Hematopoietic multipotent progenitor cell treated with erythropoietin and hydrocortisone succinate and interleukin-3 and kit ligand, for 8 days (in vitro differentiated cells): ENCODE data around the gene MAN2A2.
A peak's percentile ranks its signal among the peaks of the same experiment; 100 is the strongest.
"Not testable (repeated sequence)": the region's sequence is repeated elsewhere in the genome, so short reads cannot be mapped to it uniquely, and the experiment has no call there.

Experiments used
- DNase-seq: peaks from one replicate; pipeline ENCODE4 v3.0.0-alpha.2; 2015

The MAN2A2 gene

DNA sequence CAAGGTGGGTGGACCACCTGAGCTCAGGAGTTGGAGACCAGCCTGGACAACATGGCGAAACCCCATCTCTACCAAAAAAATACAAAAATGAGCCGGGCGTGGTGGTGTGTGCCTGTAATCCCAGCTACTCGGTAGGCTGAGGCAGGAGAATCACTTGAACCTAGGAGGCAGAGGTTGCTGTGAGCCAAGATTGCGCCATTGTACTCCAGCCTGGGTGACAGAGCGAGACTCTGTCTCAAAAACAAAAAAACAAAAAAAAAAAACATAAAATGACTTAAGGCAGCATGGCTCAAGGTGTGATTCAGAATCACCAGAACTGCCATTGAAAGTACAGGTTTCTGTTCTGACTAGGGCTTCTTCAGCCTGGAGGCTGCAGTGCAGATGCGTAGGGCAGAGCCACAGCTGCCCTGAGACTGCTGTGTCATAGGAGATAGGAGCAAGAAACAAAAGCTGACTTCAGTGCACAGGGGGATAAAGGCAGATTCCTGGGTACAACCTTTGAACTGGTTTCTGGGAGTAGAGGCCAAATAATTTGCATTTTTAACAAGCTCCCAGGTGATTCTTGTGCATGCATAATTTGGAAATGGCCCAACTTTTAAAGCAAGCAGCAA, 19.7 kb downstream of the MAN2A2 start:
- peak; percentile 61 for DNase-seq

DNA sequence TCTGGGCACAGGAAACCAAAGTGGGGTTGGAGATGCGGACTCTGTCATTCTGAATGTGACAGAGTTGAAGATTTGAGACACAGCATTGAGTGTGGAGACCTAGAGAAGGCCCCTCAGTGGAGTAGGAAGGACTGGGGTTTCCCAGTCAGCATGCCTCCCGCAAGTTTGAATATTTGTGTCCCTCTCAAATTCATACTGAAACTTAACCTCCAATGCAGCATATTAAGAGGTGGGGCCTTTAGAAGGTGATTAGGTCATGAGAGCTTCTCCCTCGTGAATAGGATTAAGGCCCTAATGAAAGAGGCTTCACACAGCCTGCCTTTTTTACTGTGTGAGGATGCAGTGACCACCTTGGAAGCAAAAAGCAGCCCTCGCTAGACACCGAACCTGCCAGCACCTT, 21.3 kb downstream of the MAN2A2 start:
- DNase-seq, result no peak

DNA sequence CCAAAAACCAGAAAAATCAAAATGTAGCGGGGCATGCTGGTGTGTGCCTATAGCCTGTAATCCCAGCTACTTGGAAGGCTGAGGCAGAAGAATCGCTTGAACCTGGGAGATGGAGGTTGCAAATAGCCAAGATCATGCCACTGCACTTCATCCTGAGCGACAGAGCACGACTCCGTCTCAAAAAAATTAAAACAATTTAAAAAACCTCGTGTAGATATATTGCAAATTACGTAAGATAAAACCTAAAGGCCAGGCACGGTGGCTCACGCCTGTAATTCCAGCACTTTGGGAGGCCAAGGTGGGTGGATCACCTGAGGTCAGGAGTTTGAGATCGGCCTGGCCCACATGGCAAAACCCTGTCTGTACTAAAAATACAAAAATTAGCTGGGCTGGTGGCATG, 23.7 kb downstream of the MAN2A2 start:
- DNase-seq, result not testable (repeated sequence)

DNA sequence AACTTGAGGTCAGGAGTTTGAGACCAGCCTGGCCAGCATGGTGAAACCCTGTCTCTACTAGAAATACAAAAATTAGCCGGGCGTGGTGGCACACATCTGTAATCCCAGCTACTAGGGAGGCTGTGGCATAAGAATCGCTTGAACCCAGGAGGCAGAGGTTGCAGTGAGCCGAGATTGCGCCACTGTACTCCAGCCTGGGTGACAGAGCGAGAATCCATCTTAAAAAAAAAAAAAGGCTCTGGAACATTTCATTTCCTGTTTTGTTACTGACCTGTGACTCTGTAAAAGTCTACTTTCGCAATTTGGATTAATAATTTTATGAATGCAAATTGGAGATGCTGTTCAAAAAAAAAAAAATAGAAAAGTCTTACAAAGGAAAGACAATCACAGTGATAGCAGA, 25.0 kb downstream of the MAN2A2 start:
- DNase-seq, result not testable (repeated sequence)

DNA sequence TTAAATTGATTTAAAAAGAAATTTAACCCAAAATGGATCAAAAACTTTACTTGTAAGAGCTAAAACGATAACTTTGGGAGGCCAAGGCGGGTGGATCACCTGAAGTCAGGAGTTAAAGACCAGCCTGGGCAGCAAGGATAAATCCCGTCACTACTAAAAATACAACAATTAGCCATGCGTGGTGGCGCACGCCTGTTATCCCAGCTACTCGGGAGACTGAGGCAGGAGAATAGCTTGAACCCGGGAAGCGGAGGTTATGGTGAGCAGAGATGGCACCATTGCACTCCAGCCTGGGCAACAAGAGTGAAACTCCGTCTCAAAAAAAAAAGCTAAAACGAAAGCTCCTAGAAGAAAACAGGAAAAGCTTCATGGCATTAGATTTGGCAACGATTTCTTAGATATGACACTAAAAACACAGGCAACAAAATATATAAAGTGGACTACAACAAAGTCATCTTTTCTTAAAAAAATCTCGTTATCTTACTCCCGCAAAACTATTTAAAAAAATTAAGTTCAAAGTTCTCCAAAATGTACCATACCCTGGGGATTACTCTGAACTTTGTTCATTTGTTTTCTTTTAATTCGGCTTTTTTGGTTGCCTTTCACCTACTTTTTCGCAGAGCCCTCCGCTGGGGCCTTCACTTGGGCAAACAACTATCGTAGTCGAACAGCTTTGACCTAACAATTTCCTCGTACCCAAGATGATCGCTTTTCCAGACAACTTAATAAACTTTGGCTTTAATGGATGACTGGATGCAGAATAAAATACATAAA, 26.3 kb downstream of the MAN2A2 start:
- no peak for DNase-seq

DNA sequence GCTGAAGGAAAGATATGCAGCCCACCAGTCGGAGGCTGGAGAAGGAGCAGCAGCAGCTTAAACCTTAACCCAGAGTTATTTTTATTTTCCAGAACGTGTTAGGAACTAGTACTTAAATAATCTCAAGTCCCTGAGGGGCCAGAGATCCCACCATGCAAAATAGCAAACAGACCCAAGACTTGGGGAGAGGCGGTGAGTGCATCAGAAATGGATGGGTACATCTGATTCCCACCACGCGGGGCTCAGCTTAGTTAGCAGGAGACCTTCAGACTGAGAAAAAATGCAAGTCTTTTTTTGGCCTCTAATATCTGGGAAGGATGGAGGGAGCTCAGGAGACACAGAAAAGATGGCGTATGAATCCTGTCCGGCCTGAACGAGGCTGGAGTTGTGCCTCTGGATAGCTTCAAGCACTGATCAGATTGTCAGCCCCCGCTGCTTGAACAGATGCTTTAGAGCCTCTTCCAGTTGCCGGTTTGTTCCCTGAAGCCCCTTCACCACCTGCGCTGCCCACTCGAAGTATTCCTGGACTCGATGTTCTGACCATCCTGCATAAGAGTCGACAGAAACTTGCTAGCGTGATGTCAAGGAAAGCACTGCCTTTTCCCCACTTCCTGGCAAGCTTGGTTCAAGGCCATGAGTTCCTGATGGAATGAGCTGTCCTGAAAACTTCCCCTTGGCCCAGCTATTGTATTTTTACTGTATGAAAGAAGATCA, 27.9 kb downstream of the MAN2A2 start:
- peak; percentile 28 for DNase-seq

DNA sequence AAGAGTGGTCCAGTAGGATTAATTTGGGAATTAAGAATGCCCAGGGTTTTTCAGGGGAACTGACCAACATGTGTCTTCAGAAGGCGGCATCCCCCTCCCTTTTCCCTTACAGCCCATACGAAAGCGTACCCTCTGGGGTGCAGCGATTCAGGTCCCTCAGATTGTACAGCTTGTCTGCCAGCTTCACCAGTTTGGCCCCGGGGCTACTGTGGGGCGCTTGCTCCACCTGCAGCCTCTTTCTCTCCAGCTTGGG, 28.4 kb downstream of the MAN2A2 start:
- DNase-seq, result no peak

DNA sequence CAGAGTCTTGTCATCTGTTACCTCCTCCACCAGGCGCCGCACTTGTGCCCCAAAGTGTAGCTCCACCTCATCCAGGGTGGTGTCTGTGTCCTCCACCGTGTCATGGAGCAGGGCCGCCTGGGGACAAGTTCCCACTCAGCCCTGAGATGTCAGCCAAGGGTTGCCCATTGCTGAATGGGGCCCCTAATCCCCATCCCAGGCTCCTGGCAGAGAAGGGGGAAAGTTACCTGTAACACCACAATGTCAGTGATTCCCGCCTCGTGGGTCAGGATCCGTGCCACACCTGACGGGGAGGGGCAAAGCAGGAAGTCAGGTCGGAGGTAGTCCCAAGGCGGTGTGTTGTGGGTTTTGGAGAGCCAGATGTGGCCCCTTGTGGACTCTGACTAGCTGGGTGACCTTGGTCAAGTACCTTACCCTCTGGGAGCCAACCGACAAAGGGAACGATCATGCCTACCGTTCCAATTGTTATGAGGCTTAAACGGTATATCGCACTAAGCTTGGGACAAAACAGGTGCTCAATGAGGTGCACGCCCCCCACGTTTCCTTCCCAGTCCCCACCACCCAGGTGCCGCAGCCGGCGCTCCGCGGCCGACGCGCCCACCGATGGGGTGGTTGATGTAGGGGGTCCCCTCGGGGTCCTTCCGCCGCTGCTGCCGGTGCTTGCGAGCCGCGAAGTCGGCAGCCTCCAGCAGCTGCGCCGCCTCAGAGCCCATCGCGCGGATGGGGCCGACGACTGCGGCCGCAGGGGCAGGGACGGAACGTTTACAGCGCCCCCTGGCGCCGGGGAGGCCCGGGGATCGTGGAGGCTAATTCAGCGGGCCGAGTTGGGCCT, 28.9 kb downstream of the MAN2A2 start, which contains the start of gene HDDC3:
Gene HDDC3 (minus strand): TSS at position 722 of the 832 bp plus-strand sequence. CDS start 9 bp downstream, at position 713.
- peak; percentile 97 for DNase-seq

DNA sequence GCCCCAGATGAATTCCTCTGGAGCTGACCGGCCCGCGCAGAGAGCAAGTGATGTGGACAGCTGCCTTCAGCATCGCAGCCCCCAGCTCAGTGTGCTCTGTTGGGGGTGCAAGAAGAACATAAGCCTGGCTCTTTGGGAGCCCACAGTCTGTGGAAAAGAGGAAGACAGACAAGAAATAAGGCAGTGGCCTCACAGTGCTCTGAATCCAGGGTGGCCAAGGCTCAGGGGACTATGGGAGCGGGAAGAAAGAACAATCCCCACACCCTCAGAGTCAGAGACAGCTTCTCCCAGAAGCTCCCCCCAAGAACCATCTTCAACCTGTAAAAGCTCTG, 29.5 kb downstream of the MAN2A2 start:
- DNase-seq, result no peak

DNA sequence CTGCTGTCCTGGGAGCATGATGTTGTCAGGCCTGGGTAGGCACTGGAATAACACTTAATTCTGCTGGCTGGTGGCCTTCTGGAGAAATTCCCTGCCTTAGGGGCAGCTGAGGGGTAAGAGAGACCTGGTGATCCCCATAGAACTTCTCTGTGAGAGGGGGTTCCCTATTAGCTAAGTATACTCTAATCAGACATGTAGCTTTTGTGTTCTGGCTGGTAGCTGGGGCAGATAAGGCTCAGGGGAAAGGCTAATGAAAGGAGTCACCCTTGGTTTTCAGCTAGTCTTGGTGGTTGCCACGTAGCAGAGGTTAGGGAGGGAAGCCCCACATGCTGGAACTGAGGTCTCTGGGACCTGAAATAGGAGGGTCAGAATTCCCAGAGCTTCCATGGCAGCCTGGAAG, 30.2 kb downstream of the MAN2A2 start:
- peak; percentile 89 for DNase-seq

DNA sequence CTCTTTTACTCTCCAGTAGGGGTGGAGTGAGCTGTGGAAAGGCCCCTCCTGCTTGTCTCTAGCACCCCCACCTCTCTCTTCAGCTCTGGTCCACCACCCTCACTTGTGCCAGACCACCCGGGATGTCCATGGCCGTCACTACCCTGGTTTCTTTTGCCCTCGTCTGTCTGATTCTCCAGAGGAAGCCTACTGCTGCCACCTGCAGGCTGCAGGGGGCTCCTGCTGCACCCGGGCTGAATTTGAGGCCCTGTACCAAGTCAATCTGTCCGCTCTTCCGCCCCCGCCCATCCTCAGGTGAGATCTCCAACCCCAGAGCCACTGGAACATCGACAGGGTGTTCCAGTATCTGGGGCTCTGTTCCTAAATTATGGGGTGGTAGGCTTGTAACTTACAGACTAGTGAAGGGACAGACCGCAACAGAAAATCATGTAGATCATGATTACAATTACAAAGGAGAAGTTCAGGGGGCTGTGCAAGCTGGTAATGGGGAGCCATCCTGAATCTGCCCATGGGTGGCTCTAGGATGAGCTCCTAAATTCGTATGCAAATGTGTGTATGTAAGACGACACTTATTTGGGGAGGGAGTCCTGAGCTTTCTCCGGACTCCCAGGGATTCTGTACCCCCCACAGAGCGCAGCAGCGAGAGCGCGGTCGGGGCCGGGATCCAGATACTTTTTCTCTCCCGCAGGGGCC, 31.3 kb downstream of the MAN2A2 start:
- DNase-seq, result peak; percentile 91

DNA sequence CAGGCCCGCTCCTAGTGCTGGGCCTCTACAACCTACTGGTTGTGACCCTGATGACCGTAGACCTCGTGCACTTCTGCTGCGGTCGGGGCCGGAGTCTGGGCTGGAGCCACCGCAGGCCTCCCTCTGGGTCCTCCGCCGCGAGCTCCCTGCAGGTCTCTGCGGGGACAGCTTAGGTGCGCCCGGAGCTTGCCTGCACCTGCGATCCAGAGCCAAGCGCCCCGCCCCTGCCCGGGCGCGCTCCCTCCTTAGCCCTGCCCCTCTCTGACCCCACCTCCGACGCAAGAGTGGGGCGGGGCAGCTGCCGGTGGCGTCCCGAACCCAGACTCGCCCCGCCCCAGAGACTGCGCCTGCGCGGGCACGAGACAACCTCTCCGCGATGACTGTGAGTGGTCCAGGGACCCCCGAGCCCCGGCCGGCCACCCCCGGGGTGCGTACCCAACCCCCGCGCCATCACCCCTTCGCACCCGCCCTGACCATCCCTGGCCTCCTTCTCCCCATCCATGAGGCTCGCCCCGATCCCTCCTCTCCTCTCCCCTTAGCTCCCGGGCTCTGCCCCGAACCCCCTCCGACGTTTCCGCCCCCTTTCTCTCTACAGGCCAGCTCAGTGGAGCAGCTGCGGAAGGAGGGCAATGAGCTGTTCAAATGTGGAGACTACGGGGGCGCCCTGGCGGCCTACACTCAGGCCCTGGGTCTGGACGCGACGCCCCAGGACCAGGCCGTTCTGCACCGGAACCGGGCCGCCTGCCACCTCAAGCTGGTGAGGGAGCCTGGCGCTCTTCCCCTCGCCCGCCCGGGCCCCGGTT, 32.0 kb downstream of the MAN2A2 start, which contains the start of gene UNC45A:
Gene UNC45A (plus strand): TSS at position 337 of the 803 bp plus-strand sequence. CDS start 40 bp downstream, at position 377.
- DNase-seq, result peak; percentile 89

DNA sequence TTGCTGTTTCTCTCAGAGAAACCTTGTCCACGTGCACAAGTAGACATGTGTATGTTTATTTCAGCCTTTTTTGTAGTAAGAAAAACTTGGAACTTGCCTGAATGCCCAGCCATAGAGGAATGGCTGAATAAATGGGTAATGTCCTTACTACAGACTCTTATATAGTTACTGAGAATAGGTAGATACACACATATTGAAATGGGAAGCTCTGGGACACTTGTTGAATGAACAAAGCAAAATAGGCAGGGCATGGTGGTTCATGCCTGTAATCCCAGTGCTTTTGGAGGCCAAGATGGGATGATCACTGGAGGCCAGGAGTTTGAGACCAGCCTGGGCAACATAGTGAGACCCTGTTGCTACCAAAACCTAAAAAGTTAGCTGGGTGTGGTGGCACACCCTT, 33.7 kb downstream of the MAN2A2 start:
- DNase-seq, result no peak

DNA sequence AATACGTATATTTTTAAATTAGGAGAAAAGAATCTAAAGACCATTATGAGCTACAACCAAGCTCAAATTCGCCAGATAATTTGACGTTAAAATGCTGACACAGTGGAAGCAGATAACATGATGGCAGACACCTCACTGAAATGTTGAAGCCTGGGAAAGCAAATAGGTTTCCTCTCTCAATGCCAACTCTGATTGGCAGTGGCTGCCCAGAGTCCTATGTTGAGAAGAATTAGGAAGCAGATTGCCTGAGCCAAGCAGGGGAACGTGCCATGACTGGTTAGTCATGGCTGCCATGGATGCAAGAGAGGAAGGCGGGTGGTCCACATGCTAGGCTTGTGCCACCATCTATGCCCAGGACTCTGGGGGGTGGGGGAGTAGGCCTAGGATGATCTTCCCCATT, 35.2 kb downstream of the MAN2A2 start:
- DNase-seq, result no peak

DNA sequence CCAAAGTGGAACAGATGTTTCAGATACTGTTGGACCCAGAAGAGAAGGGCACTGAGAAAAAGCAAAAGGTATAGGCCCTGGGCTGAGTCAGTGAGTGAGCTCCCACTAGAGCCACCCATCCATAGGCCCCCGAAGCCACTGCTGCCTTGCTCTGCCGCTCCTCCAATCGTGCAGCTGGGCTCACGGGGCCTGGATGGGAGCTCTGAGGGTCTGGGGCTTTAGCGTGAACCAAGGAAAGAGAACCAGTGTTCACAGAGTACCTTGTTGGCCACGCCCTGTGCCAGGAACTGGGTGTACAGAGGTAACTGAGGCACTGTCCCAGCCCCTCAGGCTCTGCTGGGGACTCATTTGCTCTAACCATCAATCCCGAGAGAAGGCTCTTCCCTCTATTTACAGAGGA, 36.7 kb downstream of the MAN2A2 start:
- DNase-seq, result no peak

DNA sequence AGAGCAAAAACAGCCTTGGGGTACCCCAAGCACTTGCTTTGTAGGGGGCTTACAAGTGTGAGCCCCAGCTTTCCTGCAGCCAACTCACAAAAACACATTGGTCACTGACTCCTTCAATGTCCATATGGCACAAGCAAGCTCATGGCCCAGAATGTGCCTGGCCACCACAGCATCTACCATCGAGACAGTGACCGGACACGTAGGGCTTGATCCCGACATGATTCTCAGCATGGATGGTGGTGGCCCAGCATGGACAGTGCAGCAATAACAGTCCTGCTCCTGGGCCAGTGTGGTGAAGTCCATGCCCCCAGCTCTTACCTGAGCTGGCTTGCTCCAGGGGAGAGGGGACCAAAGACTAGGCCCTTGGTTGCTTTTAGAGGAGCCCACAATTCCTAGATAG, 37.9 kb downstream of the MAN2A2 start:
- no peak for DNase-seq

DNA sequence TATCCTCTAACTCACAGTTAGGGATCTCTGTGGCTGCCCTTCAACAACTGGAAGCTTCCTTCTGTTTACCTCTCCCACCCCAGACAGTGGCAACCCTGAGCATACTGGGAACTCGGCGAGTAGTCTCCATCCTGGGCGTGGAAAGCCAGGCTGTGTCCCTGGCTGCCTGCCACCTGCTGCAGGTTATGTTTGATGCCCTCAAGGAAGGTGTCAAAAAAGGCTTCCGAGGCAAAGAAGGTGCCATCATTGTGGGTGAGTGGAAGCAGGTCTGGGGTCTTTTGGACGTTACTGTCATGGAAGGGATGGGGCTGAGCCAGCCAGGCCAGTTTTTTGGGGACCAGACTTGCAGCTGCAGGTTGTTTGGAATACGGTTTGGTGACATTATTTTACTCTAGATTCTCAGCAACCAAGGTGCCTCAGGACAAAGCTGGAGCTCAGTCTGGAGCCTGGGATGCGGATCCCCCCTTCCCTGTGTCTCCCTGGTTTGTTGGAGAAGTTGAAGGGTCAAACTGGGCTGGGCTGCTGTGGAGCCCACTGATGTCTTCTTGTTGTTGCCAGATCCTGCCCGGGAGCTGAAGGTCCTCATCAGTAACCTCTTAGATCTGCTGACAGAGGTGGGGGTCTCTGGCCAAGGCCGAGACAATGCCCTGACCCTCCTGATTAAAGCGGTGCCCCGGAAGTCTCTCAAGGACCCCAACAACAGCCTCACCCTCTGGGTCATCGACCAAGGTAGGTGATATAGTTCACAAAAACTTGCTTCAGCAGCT, 39.4 kb downstream of the MAN2A2 start:
- no peak for DNase-seq

DNA sequence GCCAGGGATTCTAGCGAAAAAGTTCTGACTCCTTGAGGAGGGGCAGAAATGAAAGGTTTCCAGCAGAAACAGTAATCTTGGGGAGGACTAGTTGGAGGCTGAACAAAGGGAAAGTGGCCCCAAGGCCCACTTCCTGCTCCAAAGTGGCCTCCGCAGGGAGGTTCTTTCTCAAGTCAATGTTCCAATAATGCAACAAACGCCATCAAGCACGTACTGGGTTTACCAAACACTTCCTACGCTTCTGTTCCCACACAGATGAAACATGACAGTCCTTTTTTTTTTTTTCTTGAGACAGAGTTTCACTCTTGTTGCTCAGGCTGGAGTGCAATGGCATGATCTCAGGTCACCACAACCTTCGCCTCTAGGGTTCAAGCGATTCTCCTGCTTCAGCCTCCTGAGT, 42.0 kb downstream of the MAN2A2 start:
- DNase-seq, result no peak

DNA sequence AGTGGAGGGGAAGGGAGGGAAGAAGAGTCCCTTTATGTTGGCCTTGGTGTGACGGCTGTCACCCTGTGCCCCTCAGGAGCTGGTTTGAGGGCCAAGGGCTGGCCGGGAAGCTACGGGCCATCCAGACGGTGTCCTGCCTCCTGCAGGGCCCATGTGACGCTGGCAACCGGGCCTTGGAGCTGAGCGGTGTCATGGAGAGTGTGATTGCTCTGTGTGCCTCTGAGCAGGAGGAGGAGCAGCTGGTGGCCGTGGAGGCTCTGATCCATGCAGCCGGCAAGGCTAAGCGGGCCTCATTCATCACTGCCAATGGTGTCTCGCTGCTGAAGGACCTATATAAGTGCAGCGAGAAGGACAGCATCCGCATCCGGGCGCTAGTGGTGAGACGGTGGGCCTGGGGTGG, 43.4 kb downstream of the MAN2A2 start:
- no peak for DNase-seq

DNA sequence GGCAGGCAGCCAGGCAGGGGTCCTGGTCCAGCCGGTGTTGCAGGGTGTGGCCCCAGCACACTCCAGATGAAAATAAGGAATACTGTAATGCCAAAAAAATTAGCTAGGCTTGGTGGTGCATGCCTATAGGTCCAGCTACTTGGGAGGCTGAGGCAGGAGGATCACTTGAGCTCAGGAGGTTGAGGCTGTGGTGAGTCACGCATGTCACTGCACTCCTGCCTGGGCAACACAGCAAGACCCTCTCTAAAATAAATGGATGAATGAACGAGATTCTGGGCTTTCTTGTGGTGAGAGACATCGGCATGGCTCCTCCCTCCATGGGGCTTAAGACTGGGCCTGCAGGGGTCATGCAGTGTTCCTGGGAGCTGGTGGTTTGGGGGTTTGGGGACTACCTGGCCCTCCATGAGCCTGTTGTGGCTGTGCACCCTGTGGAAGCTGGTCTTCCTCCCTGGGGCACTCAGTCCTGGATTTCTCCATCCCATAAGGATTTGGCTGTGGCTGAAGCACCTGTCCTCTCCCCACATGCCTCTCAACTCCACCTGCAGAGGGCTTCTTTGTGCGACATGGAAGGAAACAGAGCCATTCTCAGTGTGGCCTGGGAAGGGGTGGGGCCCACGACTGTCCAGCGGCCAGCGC, 44.0 kb downstream of the MAN2A2 start:
- no peak for DNase-seq
